Esophagus squamous epithelium (tissue), 4 donors: ENCODE measurements around the gene PANK2.

Source experiments
- CTCF ChIP-seq, 6 experiments: fragments of 450-650 bp in 4 of 6; fragments of 200-600 bp in 2 of 6; sonication (generic) in 2 of 6; IDR thresholded peaks; one replicate each; pipeline ENCODE4 v1.5.1; 2016 to 2019; ENCODE audit warnings: antibody characterized with exemption in 6 of 6, mild to moderate bottlenecking in 4 of 6, moderate library complexity in 4 of 6
- POLR2A ChIP-seq, 4 donors: fragments of 450-650 bp; IDR thresholded peaks; one replicate each; pipeline ENCODE4 v1.6.1; 2017; ENCODE audit warnings: antibody characterized with exemption in 4 of 4, mild to moderate bottlenecking in 4 of 4, moderate library complexity in 3 of 4

- TF ChIP-seq CTCF (IDR thresholded peaks at IDR 0.05) (no peak), POLR2A (IDR thresholded peaks at IDR 0.05) (no peak)
Measured at GRCh38 chr20:3876676-3877075, 12.5 kb upstream of the PANK2 start.
